GM23338 (cell line): Measurements from ENCODE around the gene SIRT4.

Source experiments
- CREB1 ChIP-seq: fragments of 250-450 bp; sonication (Bioruptor Pico); IDR thresholded peaks from 2 replicates; pipeline ENCODE4 v1.5.0; 2020; ENCODE audit warnings: low read depth, mild to moderate bottlenecking, moderate library complexity
- CTCF ChIP-seq, 2 experiments: fragments of 200-600 bp in 1 of 2; sonication (generic) in 1 of 2; conservative IDR thresholded peaks; 2 replicates each; pipeline versions ENCODE4 v1.5.1 to v1.6.1; 2016 to 2017; ENCODE audit warnings: antibody characterized with exemption in 2 of 2, low read depth in 2 of 2, mild to moderate bottlenecking in 2 of 2, moderate library complexity in 1 of 2
- POLR2AphosphoS5 ChIP-seq: IDR thresholded peaks from 2 replicates; pipeline ENCODE4 v1.6.1; 2016; ENCODE audit warnings: antibody characterized with exemption, low read depth
- REST ChIP-seq: IDR thresholded peaks from one replicate; pipeline ENCODE4 v1.6.1; 2018; ENCODE audit warnings: antibody characterized with exemption; ENCODE audit not compliant: unreplicated experiment
- ZNF114 ChIP-seq: fragments of 250-450 bp; sonication (Bioruptor Pico); IDR thresholded peaks from 2 replicates; pipeline ENCODE4 v1.5.0; 2020; ENCODE audit warnings: mild to moderate bottlenecking, moderate library complexity

- TF ChIP-seq CTCF (conservative IDR thresholded peaks at IDR 0.05; ENCODE audit: low read depth in 2 of 2), result no peak
- no peak for TF ChIP-seq POLR2AphosphoS5
- no peak for TF ChIP-seq REST
- TF ChIP-seq CREB1, result no peak
- no peak for TF ChIP-seq ZNF114
Observed at GRCh38 chr12:120323772-120324171, 21.7 kb downstream of the SIRT4 start.
